ENCODE results near the gene MRPL17.
A peak's percentile ranks its signal among the peaks of the same experiment; 100 is the strongest.

The MRPL17 gene

GRCh38 chr11:6654281-6655019, 28.7 kb downstream of the MRPL17 start:
- peak in 6 of 14 donors; percentile 11 to 65 (median 30) for DNase-seq

GRCh38 chr11:6653656-6654055, 29.5 kb downstream of the MRPL17 start:
- DNase-seq = no peak

- DNase-seq = no peak
Measured at GRCh38 chr11:6653097-6653496, 30.0 kb downstream of the MRPL17 start.

- DNase-seq = no peak
Measured at GRCh38 chr11:6652182-6652581, 31.0 kb downstream of the MRPL17 start.

GRCh38 chr11:6650980-6651379, 32.2 kb downstream of the MRPL17 start:
- no peak for DNase-seq

- no peak for DNase-seq
Measured at GRCh38 chr11:6650104-6650503, 33.0 kb downstream of the MRPL17 start.

GRCh38 chr11:6648501-6648900, 34.6 kb downstream of the MRPL17 start:
- no peak for DNase-seq

GRCh38 chr11:6647836-6648235, 35.3 kb downstream of the MRPL17 start:
- no peak for DNase-seq

GRCh38 chr11:6646918-6647679, 36.0 kb downstream of the MRPL17 start:
- DNase-seq = peak in 2 of 14 donors; percentile 14 to 39

GRCh38 chr11:6646576-6646917, 36.6 kb downstream of the MRPL17 start:
- DNase-seq = no peak

- DNase-seq = no peak
Measured at GRCh38 chr11:6646071-6646470, 37.1 kb downstream of the MRPL17 start.

- no peak for DNase-seq
Measured at GRCh38 chr11:6642957-6643356, 40.2 kb downstream of the MRPL17 start.

- peak in 3 of 14 donors; percentile 13 to 27 (median 23) for DNase-seq
Measured at GRCh38 chr11:6640985-6641701, 42.0 kb downstream of the MRPL17 start.

GRCh38 chr11:6640036-6640984, 42.8 kb downstream of the MRPL17 start:
- DNase-seq = no peak

- no peak for DNase-seq
Measured at GRCh38 chr11:6638429-6638828, 44.7 kb downstream of the MRPL17 start.

GRCh38 chr11:6637871-6638270, 45.3 kb downstream of the MRPL17 start:
- DNase-seq = peak in 3 of 14 donors; percentile 6 to 14 (median 9)

- no peak for DNase-seq
Measured at GRCh38 chr11:6636480-6636879, 46.7 kb downstream of the MRPL17 start.

GRCh38 chr11:6635082-6635932, 47.8 kb downstream of the MRPL17 start:
- DNase-seq = peak in 13 of 14 donors; percentile 16 to 82 (median 45)

- no peak for DNase-seq
Measured at GRCh38 chr11:6634534-6634933, 48.6 kb downstream of the MRPL17 start.

- DNase-seq = no peak
Measured at GRCh38 chr11:6633422-6634408, 49.4 kb downstream of the MRPL17 start.

Data from C1 segment of cervical spinal cord (tissue), 14 donors.